Measurements from ENCODE around the gene FOXP1.

- TF ChIP-seq POLR2AphosphoS5 (IDR thresholded peaks at IDR 0.05; ENCODE audit: low read depth, low read length) (no peak), REST (IDR thresholded peaks at IDR 0.05; ENCODE audit: insufficient read depth in 1 of 2, low read depth in 2 of 2, low read length in 2 of 2) (no peak), TAF1 (IDR thresholded peaks at IDR 0.05; ENCODE audit: borderline replicate concordance, insufficient read depth, low read length) (no peak), SIN3A (IDR thresholded peaks at IDR 0.05; ENCODE audit: borderline replicate concordance, insufficient read depth, low read length) (no peak)
Observed at GRCh38 chr3:71163198-71163918, 420.2 kb downstream of the FOXP1 start.
